ENCODE measurements around the gene ZNF213. TPM values are rescaled to one million over a fixed set of nuclear protein-coding genes. Genes with fewer than 3 reads are reported as not detected.

The ZNF213 gene
- total and polyA plus RNA-seq, 4 donors, result 4.2 to 30.2 (median 17.3) TPM

DNA sequence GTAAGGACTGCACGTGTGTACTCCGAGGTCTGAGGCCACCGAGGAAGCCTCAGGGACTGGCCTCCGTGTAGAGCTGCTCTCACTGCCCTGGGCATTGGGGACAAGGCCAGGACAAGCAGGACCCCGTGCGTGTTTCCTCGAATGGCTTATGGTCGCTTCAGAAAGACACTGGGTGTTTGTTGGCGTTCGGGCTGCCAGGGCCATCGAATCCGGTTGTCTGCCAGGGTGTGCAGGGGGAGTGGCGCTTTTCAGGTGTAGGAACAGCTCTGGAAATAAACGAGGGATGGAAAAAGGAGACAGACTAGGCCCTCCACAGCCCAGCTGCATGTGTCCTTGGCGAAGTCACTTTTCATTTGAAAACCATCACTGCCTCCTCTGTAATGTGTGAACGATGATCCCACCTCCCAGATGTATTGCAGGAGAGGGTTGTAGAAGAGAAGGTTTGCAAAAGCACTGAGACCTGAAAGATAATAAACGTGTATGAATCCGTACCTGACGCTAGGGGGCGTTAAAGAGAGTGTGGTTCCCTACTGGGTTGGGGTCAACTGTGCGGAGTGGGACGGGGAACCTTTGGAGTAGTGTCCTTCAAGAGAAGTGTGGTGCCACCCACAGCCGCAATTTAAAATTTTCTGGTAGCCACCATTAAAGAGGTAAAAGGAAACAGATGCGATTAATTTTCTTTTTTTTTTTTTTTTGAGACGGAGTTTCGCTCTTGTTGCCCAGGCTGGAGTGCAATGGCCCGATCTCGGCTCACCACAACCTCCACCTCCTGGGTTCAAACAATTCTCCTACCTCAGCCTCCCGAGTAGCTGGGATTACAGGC is 33.6 kb upstream of the ZNF213 start:
- WGBS (ENCODE audit: insufficient coverage), result 61% methylated on average over 21 of the region's 29 CpGs
- Histone ChIP-seq H3K36me3 (ENCODE audit: control insufficient read depth, insufficient read depth, low read length) (no peaks in the 10 kb centered on the region), H3K27ac (ENCODE audit: low read depth, low read length) (no peak overlapping the region), H3K4me3 (ENCODE audit: low read depth, low read length) (no peak overlapping the region), H3K9me3 (ENCODE audit: control insufficient read depth, insufficient read depth, low read length) (no peaks in the 10 kb centered on the region), H3K27me3 (ENCODE audit: control insufficient read depth, insufficient read depth, low read length) (peaks cover 46% of the 10 kb centered on the region), H3K4me1 (ENCODE audit: control insufficient read depth, insufficient read depth, low read length) (peaks cover 25% of the 10 kb centered on the region)
- DNase-seq (ENCODE audit: low read depth in 4 of 6, low spot score in 6 of 6), result no peak

DNA sequence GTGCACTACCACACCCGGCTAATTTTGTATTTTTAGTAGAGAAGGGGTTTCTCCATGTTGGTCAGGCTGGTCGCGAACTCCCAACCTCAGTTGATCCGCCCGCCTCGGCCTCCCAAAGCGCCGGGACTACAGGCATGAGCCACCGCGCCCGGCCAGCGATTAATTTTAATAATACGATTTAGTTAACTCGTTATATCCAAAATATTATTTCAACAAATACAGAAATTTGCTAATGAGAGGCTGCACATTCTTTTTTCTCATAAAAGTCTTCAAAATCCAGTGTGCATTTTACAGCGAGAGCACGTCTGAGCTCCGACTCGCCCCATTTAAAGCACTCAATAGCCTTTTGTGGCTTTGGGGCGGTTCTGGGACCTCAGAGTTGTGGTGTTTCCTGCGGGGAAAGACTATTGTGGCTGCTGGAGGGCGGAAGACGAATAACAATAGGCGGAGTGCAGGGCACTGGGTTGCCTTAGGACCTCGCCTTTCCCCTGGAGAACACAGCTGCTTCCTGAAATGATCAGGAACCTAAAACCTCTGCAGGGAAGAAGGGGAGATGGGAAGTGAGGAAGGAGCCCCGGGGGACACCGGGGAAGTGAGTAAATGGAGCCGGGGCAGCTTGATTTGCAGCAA is 32.9 kb upstream of the ZNF213 start:
- DNase-seq (ENCODE audit: low read depth in 4 of 6, low spot score in 6 of 6), result no peak
- Histone ChIP-seq H3K4me3 (ENCODE audit: low read depth, low read length) (no peak overlapping the region), H3K9me3 (ENCODE audit: control insufficient read depth, insufficient read depth, low read length) (no peaks in the 10 kb centered on the region), H3K27me3 (ENCODE audit: control insufficient read depth, insufficient read depth, low read length) (peaks cover 43% of the 10 kb centered on the region), H3K4me1 (ENCODE audit: control insufficient read depth, insufficient read depth, low read length) (peaks cover 30% of the 10 kb centered on the region), H3K36me3 (ENCODE audit: control insufficient read depth, insufficient read depth, low read length) (no peaks in the 10 kb centered on the region), H3K27ac (ENCODE audit: low read depth, low read length) (no peak overlapping the region)
- 24% methylated on average over 17 of the region's 27 CpGs for WGBS (ENCODE audit: insufficient coverage)

DNA sequence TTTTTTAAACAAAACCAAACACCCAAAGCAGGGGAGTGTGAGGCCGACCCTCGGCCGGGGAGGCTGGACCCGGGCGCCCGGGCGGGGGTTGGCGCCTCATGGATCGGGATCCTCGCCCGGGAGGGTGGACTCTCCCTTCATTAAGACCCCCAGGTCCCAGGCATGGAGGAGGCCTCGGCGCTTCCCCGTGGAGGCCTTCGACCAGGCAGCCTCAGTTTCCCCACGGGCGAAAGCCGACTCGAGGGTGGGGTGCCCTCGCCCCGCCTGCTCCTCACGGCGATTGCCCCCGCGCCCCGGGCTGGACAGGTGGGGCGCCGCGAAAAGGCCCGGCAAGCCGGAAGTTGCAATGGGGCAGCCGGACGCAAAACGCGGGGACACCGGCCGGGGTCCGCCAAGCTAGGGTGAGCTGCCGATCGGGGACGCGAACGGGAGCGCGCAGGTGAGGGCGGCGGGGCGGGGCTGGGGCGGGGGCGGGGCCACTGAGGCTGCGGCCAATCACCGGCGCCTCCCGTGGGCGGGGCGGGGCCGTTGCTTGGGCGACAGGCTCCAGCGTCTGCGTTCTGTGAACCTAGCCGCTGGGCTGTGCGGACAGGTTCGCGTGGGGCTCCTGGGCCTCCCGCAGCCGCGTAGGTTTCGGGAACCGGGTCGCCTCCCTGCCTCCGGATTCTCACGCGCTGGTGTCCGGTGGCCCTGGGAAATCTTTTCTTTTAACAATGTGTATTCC is 28.5 kb upstream of the ZNF213 start:
- Histone ChIP-seq H3K9me3 (ENCODE audit: control insufficient read depth, insufficient read depth, low read length) (no peaks in the 10 kb centered on the region), H3K27ac (ENCODE audit: low read depth, low read length) (peak overlapping the region; percentile 67), H3K27me3 (ENCODE audit: control insufficient read depth, insufficient read depth, low read length) (peaks cover 7% of the 10 kb centered on the region), H3K36me3 (ENCODE audit: control insufficient read depth, insufficient read depth, low read length) (no peaks in the 10 kb centered on the region), H3K4me3 (ENCODE audit: low read depth, low read length) (peak overlapping the region; percentile 49), H3K4me1 (ENCODE audit: control insufficient read depth, insufficient read depth, low read length) (peaks cover 17% of the 10 kb centered on the region)
- WGBS (ENCODE audit: insufficient coverage), result under 1% methylated on average over 74 of the region's 74 CpGs
- peak in 5 of 6 donors; percentile 69 to 98 (median 88) for DNase-seq (ENCODE audit: low read depth in 4 of 6, low spot score in 6 of 6)

DNA sequence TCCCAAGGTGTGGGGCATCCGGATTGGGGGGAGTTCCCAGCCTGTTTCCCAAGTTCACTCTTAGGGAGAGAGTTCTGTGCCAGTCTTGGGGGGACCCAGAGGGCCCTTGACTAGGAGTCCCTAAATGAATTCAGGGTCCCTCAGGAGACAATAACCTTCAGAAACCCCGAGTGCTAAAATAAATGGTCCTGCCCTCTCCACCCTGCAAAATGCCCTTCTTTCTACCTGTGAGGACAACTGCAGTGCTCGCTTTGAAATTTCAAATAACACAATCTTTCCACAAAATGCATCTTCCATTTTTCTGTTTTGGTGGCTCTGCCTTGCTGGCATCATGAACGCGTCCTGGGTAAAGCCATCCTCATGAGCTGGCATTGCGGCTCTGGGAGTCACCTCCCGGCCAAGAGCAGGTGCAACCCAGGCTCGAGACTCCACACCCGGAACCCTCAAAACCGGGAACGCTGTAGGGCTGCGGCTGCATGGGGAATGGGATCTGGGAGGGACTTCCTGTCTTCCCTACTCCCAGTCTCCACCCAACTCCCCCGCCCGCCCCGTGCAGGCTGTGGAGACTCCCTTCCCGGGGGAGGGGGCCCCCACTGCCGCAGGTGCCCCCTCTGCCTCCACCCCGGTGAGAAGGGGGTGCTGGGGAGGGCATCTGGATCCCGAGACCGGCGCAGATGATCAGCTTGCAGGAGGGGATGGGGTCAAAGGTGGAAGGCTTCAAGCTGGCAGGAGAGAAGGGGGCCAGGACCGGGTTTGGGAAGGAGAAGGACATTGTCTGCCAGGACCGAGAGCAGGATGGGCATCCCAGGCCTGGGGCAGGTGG is 22.6 kb upstream of the ZNF213 start, which contains the start of gene ZNF205:
TSS of gene ZNF205 (plus strand) at position 529 of the 823 bp plus-strand sequence. CDS start 845 bp downstream, outside the sequence.
- peak within 1 kb of the TSS; percentile 93 for H3K4me3 ChIP-seq (ENCODE audit: low read depth, low read length)
- WGBS (ENCODE audit: insufficient coverage), result 10% methylated on average over 11 of the region's 23 CpGs
- H3K27ac ChIP-seq (ENCODE audit: low read depth, low read length), result peak within 1 kb of the TSS; percentile 79
- H3K9me3 ChIP-seq (ENCODE audit: control insufficient read depth, insufficient read depth, low read length), result no peaks in the 10 kb centered on the region
- peaks cover 31% of the 10 kb centered on the region for H3K36me3 ChIP-seq (ENCODE audit: control insufficient read depth, insufficient read depth, low read length)
- H3K27me3 ChIP-seq (ENCODE audit: control insufficient read depth, insufficient read depth, low read length), result no peaks in the 10 kb centered on the region
- DNase-seq (ENCODE audit: low read depth in 4 of 6, low spot score in 6 of 6), result peak in 5 of 6 donors; percentile 53 to 94 (median 73)
- H3K4me1 ChIP-seq (ENCODE audit: control insufficient read depth, insufficient read depth, low read length), result peaks cover 34% of the 10 kb centered on the region

DNA sequence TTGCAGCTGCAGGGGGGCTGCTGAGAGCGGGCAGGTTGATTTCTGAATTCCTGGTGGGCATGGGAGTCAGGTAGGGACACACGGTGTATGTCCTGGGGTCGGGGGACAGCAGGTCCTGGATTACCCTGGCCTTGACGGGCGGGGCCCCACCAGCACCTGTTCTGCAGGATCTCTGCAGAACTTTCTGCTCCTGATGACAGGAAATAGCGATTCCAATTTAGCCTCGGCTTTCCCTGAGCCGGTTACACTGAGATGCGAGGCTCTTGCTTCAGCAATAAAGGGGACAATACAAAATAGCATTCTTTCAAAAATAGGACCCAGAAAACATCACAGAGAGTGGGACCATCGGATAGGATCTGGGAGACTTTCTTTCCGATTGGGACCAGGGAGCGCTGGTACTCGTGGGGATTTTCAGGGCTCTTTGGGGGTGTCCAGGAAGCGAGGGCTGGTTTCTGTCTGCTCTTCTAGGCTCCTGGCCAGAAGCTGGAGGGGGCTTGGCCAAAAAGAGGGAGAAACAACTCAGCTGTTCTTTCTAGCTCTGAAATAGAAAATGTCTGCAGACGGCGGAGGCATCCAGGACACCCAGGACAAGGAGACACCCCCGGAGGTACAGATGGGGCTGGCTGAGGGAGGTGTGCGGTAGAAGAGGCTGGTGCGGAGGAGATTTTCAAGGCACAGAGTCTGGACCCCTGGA is 21.8 kb upstream of the ZNF213 start:
- Histone ChIP-seq H3K4me3 (ENCODE audit: low read depth, low read length) (peak overlapping the region; percentile 93), H3K9me3 (ENCODE audit: control insufficient read depth, insufficient read depth, low read length) (no peaks in the 10 kb centered on the region), H3K27ac (ENCODE audit: low read depth, low read length) (peak overlapping the region; percentile 79), H3K27me3 (ENCODE audit: control insufficient read depth, insufficient read depth, low read length) (no peaks in the 10 kb centered on the region), H3K4me1 (ENCODE audit: control insufficient read depth, insufficient read depth, low read length) (peaks cover 34% of the 10 kb centered on the region), H3K36me3 (ENCODE audit: control insufficient read depth, insufficient read depth, low read length) (peaks cover 38% of the 10 kb centered on the region)
- 20% methylated on average over 19 of the region's 19 CpGs for whole genome bisulfite sequencing (ENCODE audit: insufficient coverage)
- peak in 1 of 6 donors; percentile 61 for DNase-seq (ENCODE audit: low read depth in 4 of 6, low spot score in 6 of 6)

DNA sequence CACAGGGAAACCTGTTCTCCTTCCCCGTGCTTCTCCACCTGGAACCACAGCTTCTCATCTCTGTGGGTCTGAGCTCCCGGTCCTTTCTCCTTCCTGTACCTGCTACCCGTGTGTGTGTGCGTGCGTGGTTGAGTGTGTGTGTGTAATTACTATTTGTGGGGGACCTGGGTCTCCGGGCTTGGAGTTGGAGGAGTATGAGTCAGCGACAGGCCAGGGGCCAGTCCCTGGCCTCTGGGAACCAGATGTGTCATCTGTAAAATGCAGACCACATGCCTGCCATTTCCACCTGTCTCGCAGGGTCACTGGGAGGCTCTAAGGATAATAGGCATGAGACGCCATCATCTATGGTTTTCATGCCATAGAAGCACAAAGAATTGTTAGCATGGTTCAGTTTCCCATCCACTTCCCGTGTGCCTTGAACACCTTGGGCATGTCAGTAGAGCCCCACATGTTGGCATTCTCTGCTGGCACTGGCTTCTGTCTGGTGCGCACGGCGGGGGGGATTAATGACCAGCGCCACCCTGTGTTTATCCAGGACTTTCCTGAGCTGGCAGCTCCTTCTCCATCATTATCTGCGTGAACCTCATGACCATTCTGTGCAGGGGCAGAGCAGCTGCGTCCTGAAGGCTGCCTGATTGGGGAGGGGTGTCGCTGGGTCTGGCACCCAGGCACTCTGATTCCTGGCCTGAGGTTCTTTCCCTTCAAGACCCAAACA is 20.9 kb upstream of the ZNF213 start:
- H3K36me3 ChIP-seq (ENCODE audit: control insufficient read depth, insufficient read depth, low read length), result peaks cover 47% of the 10 kb centered on the region
- no peaks in the 10 kb centered on the region for H3K9me3 ChIP-seq (ENCODE audit: control insufficient read depth, insufficient read depth, low read length)
- no peaks in the 10 kb centered on the region for H3K27me3 ChIP-seq (ENCODE audit: control insufficient read depth, insufficient read depth, low read length)
- no peak for DNase-seq (ENCODE audit: low read depth in 4 of 6, low spot score in 6 of 6)
- 77% methylated on average over 10 of the region's 17 CpGs for WGBS (ENCODE audit: insufficient coverage)
- peaks cover 34% of the 10 kb centered on the region for H3K4me1 ChIP-seq (ENCODE audit: control insufficient read depth, insufficient read depth, low read length)
- no peak overlapping the region for H3K27ac ChIP-seq (ENCODE audit: low read depth, low read length)
- peak overlapping the region; percentile 93 for H3K4me3 ChIP-seq (ENCODE audit: low read depth, low read length)

DNA sequence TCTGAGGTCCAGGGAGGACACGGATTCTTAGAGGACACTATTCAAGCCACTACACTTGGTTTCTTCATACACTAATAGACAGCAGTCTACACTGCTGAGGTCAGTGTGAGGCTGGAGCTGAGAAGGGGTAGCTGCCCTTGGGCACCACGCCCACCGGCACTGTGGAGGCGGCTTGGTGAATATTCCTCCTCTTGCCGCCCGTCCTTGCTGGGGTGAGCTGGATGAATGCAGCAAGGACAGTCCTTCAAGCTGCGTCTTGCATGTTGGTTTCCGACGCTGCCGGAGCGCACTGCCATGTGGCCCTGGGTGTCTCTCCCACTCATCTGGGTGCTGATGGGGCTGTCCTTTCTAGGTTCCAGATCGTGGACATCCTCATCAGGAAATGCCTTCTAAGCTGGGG is 19.8 kb upstream of the ZNF213 start:
- no peak overlapping the region for H3K4me3 ChIP-seq (ENCODE audit: low read depth, low read length)
- DNase-seq (ENCODE audit: low read depth in 4 of 6, low spot score in 6 of 6), result no peak
- no peak overlapping the region for H3K27ac ChIP-seq (ENCODE audit: low read depth, low read length)
- no peaks in the 10 kb centered on the region for H3K27me3 ChIP-seq (ENCODE audit: control insufficient read depth, insufficient read depth, low read length)
- no peaks in the 10 kb centered on the region for H3K9me3 ChIP-seq (ENCODE audit: control insufficient read depth, insufficient read depth, low read length)
- H3K36me3 ChIP-seq (ENCODE audit: control insufficient read depth, insufficient read depth, low read length), result peaks cover 58% of the 10 kb centered on the region
- WGBS (ENCODE audit: insufficient coverage), result 93% methylated on average over 12 of the region's 12 CpGs
- peaks cover 34% of the 10 kb centered on the region for H3K4me1 ChIP-seq (ENCODE audit: control insufficient read depth, insufficient read depth, low read length)

DNA sequence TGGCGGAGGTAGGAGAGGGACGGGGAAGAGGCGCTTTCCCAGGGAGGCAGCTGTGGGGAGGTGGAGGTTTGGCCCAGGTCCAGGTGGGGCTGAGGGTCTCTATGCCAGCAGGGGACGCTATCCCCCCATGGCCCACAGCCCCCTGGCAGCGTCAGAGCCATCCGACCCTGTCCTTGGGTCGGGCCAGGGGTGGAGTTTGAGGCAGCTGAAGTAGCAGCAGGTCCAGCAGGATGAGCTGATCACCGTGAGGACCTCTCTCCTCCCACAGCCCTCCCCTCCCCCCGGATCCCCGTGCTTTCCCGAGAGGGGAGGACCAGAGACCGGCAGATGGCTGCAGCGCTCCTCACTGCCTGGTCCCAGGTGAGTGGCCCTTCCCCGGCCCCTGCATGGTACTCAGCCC is 19.3 kb upstream of the ZNF213 start:
- no peak for DNase-seq (ENCODE audit: low read depth in 4 of 6, low spot score in 6 of 6)
- no peak overlapping the region for H3K27ac ChIP-seq (ENCODE audit: low read depth, low read length)
- peaks cover 34% of the 10 kb centered on the region for H3K4me1 ChIP-seq (ENCODE audit: control insufficient read depth, insufficient read depth, low read length)
- 64% methylated on average over 12 of the region's 14 CpGs for WGBS (ENCODE audit: insufficient coverage)
- H3K9me3 ChIP-seq (ENCODE audit: control insufficient read depth, insufficient read depth, low read length), result no peaks in the 10 kb centered on the region
- H3K27me3 ChIP-seq (ENCODE audit: control insufficient read depth, insufficient read depth, low read length), result no peaks in the 10 kb centered on the region
- H3K4me3 ChIP-seq (ENCODE audit: low read depth, low read length), result no peak overlapping the region
- peaks cover 64% of the 10 kb centered on the region for H3K36me3 ChIP-seq (ENCODE audit: control insufficient read depth, insufficient read depth, low read length)
